Cardiac muscle cell (in vitro differentiated cells and primary cell): ENCODE results near the gene GAB3. TPM values are rescaled to one million over a fixed set of nuclear protein-coding genes. Genes with fewer than 3 reads are reported as not detected.

Source experiments
- DNase-seq, 2 donors: peaks; one replicate each; pipeline versions ENCODE4 v3.0.0 to v3.0.0-alpha.2; 2010 to 2017; ENCODE audit warnings: low read depth in 1 of 2, low spot score in 1 of 2
- H3K27ac ChIP-seq: fragments of 200-600 bp; sonication (generic); 2 replicates; pipeline ENCODE4 v1.5.1; 2016
- H3K27me3 ChIP-seq: fragments of 200-600 bp; sonication (generic); 2 replicates; pipeline ENCODE4 v1.6.0; 2016; ENCODE audit warnings: control low read depth
- H3K36me3 ChIP-seq: fragments of 200-600 bp; sonication (generic); 2 replicates; pipeline ENCODE4 v1.5.1; 2016; ENCODE audit warnings: control low read depth
- H3K4me1 ChIP-seq: fragments of 200-600 bp; sonication (generic); 2 replicates; pipeline ENCODE4 v1.8.1; 2017; ENCODE audit warnings: low read depth, mild to moderate bottlenecking, mixed run types
- H3K4me3 ChIP-seq: fragments of 200-600 bp; sonication (generic); 2 replicates; pipeline ENCODE4 v1.5.1; 2016; ENCODE audit warnings: mild to moderate bottlenecking
- H3K9me3 ChIP-seq: fragments of 200-600 bp; sonication (generic); 2 replicates; pipeline ENCODE4 v1.5.1; 2017; ENCODE audit warnings: low read depth, mild to moderate bottlenecking, control low read depth
- polyA plus RNA-seq: library from polyadenylated mRNA; unstranded; fragments of >200 nt; fragmentation: Nextera tagmentation; extraction: Ambion mirVana; gene quantifications from 2 replicates; pipeline ENCODE4 v1.2.1, GENCODE V29; 2016
- total RNA-seq: library from RNA; depleted of rRNA; stranded (reverse); fragments of >200 nt; gene quantifications from 2 replicates; pipeline ENCODE4 v1.2.3, GENCODE V29; 2016
- TF ChIP-seq, protein P1 (sequence below): IDR thresholded peaks from 2 replicates; pipeline ENCODE4 v1.5.1; 2012; ENCODE audit warnings: low read depth, mild to moderate bottlenecking, low read length

GAB3 gene
- total and polyA plus RNA-seq, 2 experiments from 2014 or later, result 0.45 TPM; not detected in 1

DNA sequence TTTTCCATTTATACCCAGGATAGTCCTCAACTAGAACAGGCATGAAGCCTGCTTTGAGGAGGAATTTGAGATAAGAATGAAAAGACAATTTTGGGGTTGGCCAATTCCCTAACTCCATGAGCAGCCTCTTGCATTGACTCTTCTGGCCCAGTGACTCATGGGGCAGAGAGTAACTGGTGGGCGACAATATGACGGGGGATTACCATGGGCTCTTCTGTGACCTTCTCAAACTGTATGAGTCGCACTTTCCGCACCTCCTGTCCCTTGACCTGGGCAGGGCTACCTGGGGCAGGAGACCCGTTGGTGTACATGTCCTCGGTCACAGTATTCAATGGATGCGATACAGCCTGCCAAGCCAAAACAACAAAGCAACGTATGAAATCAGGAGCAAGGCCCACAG is 41.1 kb upstream of the GAB3 start:
- Histone ChIP-seq H3K36me3 (no peaks in the 10 kb centered on the region), H3K9me3 (no peaks in the 10 kb centered on the region), H3K27ac (no peak overlapping the region), H3K4me1 (no peaks in the 10 kb centered on the region), H3K27me3 (no peaks in the 10 kb centered on the region), H3K4me3 (no peak overlapping the region)
- TF ChIP-seq, protein P1, sequence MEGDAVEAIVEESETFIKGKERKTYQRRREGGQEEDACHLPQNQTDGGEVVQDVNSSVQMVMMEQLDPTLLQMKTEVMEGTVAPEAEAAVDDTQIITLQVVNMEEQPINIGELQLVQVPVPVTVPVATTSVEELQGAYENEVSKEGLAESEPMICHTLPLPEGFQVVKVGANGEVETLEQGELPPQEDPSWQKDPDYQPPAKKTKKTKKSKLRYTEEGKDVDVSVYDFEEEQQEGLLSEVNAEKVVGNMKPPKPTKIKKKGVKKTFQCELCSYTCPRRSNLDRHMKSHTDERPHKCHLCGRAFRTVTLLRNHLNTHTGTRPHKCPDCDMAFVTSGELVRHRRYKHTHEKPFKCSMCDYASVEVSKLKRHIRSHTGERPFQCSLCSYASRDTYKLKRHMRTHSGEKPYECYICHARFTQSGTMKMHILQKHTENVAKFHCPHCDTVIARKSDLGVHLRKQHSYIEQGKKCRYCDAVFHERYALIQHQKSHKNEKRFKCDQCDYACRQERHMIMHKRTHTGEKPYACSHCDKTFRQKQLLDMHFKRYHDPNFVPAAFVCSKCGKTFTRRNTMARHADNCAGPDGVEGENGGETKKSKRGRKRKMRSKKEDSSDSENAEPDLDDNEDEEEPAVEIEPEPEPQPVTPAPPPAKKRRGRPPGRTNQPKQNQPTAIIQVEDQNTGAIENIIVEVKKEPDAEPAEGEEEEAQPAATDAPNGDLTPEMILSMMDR, result no peak
- no peak for DNase-seq

DNA sequence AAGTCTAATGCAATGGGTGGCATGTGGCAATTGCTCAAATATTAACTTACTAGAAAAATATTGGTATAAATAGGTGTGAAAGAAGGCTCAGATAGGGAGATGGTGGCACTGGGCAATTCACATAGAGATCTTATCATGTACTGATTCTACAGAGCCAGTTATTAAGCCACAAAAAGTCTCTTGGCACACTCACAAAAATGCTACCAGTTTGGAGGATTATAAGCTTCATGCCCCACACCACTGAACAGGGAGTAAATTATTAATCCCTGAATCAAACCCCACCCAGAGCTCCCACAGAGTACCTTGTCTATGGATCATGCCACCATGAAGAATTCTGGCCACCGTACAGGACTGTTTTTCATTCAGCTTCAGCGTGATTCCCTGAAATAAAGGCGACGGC is 40.6 kb upstream of the GAB3 start:
- H3K4me3 ChIP-seq, result no peak overlapping the region
- DNase-seq, result no peak
- H3K27me3 ChIP-seq, result no peaks in the 10 kb centered on the region
- H3K27ac ChIP-seq, result no peak overlapping the region
- no peaks in the 10 kb centered on the region for H3K4me1 ChIP-seq
- H3K36me3 ChIP-seq, result no peaks in the 10 kb centered on the region
- TF ChIP-seq, protein P1, result no peak
- H3K9me3 ChIP-seq, result no peaks in the 10 kb centered on the region

- TF ChIP-seq, protein P1, result no peak
- no peaks in the 10 kb centered on the region for H3K9me3 ChIP-seq
- H3K4me1 ChIP-seq, result no peaks in the 10 kb centered on the region
- no peaks in the 10 kb centered on the region for H3K27me3 ChIP-seq
- peak in 1 of 2 donors; percentile 75 for DNase-seq
- no peaks in the 10 kb centered on the region for H3K36me3 ChIP-seq
- H3K4me3 ChIP-seq, result no peak overlapping the region
- peak overlapping the region; percentile 23 for H3K27ac ChIP-seq
These were observed 34.8 kb upstream of the GAB3 start for GRCh38 chrX:154785716-154786115.

- TF ChIP-seq, protein P1, result no peak
- Histone ChIP-seq H3K36me3 (no peaks in the 10 kb centered on the region), H3K27ac (no peak overlapping the region), H3K9me3 (no peaks in the 10 kb centered on the region), H3K27me3 (no peaks in the 10 kb centered on the region), H3K4me1 (no peaks in the 10 kb centered on the region), H3K4me3 (no peak overlapping the region)
- DNase-seq, result no peak
These were observed 33.5 kb upstream of the GAB3 start for GRCh38 chrX:154784149-154784995.

GRCh38 chrX:154780968-154781367 is 30.1 kb upstream of the GAB3 start:
- no peaks in the 10 kb centered on the region for H3K27me3 ChIP-seq
- no peaks in the 10 kb centered on the region for H3K4me1 ChIP-seq
- DNase-seq, result no peak
- H3K36me3 ChIP-seq, result peaks cover 6% of the 10 kb centered on the region
- TF ChIP-seq, protein P1, result no peak
- H3K27ac ChIP-seq, result no peak overlapping the region
- no peak overlapping the region for H3K4me3 ChIP-seq
- no peaks in the 10 kb centered on the region for H3K9me3 ChIP-seq
